Measurements from ENCODE around the gene ATR.

DNA sequence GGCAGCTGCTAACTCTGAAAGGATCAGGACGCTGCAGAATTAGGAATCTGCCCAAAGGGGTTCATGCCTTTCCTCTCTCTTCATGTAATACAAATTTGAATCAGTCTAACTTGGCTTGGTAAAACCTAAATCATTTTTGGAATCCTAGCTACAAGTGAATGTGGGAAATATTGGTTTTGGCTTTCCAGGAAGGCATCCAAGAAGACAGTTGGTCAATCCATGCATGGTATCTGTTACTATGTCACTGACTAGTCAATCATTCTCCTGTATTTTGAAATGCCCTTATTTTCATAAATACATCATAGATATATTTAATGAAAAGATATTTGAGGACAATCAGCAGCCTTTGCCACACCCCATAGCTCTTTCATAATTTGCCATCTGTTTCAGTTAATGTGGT is 10.2 kb upstream of the ATR start:
- TF ChIP-seq, protein P1, sequence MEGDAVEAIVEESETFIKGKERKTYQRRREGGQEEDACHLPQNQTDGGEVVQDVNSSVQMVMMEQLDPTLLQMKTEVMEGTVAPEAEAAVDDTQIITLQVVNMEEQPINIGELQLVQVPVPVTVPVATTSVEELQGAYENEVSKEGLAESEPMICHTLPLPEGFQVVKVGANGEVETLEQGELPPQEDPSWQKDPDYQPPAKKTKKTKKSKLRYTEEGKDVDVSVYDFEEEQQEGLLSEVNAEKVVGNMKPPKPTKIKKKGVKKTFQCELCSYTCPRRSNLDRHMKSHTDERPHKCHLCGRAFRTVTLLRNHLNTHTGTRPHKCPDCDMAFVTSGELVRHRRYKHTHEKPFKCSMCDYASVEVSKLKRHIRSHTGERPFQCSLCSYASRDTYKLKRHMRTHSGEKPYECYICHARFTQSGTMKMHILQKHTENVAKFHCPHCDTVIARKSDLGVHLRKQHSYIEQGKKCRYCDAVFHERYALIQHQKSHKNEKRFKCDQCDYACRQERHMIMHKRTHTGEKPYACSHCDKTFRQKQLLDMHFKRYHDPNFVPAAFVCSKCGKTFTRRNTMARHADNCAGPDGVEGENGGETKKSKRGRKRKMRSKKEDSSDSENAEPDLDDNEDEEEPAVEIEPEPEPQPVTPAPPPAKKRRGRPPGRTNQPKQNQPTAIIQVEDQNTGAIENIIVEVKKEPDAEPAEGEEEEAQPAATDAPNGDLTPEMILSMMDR (IDR thresholded peaks at IDR 0.05), result no peak
- no peak for TF ChIP-seq POLR2A (IDR thresholded peaks at IDR 0.05)

All from heart left ventricle (tissue), 13 donors.